SKM-1 (cell line): Measurements from ENCODE around the gene PHLDA3.
A peak's percentile ranks its signal among the peaks of the same experiment; 100 is the strongest.

ENCODE experiments used
- DNase-seq: peaks from one replicate; lab custom pipeline; 2025; ENCODE audit not compliant: unreplicated experiment; lab: John Stamatoyannopoulos, UW

PHLDA3 gene

GRCh38 chr1:201430776-201431175 lies 38.2 kb downstream of the PHLDA3 start:
- no peak for DNase-seq

- DNase-seq = no peak
These were observed 39.1 kb downstream of the PHLDA3 start for GRCh38 chr1:201429736-201430501.

DNA sequence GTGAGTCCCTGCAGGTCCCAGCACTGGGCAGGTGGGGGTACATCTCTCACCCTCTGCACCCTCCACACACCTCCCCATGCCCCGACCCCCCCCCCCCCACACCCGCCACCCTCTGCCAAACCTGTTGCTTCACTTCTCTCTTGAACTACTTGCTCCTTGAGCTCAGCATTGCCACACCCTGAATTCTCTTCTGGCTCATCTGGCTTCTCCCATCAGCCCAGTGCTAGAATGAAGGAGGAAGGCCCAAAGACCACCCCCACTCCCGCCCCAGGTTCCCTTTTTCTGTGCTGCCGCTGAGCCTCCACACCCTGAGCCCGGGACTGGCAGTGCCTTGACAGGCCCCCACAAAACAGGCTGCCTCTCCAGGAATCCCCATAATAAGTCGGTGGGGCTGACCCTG lies 41.0 kb downstream of the PHLDA3 start:
- DNase-seq = peak; percentile 81

GRCh38 chr1:201426479-201427310 lies 42.3 kb downstream of the PHLDA3 start:
- DNase-seq = no peak

DNA sequence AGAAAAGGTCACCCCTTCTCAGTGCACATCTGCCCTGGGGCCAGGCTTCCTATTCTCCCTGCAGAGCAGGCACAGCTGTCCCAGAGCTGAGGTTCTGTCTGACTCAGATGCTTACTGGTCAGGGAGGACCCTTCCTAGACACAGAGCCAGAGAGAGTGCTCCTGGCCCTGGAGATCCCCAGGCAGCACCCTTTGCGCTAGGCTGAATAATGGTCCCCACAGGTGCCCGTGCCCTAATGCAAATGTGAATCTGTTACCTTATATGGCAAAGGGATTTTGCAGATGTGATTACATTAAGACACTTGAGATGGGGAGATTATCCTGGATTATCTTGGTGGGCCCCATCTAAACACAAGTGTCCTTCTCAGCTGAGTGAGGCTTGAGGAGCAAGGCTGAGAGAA lies 44.8 kb downstream of the PHLDA3 start:
- DNase-seq = no peak

GRCh38 chr1:201423655-201424054 lies 45.3 kb downstream of the PHLDA3 start:
- no peak for DNase-seq

GRCh38 chr1:201422436-201423030 lies 46.5 kb downstream of the PHLDA3 start:
- no peak for DNase-seq

DNA sequence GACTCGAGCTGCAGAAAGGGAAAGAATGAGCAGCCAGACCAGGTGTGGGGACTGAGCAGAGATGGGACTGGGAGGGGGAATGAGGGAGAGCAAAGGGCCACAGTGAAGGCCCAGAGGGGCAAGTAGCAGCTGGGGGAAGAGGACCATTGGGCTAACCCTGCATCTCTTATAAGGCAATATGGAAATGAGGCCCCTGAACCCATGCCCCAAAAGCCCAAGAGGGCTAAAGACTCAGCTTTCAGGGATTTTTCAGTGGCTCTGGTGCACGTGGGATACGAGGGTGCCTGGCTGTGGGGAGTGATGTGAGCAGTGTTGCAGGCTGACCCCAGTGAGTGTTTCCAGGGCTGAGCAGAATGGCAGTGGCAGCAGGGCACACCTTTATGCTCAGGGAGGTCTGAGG lies 47.0 kb downstream of the PHLDA3 start:
- DNase-seq = no peak

DNA sequence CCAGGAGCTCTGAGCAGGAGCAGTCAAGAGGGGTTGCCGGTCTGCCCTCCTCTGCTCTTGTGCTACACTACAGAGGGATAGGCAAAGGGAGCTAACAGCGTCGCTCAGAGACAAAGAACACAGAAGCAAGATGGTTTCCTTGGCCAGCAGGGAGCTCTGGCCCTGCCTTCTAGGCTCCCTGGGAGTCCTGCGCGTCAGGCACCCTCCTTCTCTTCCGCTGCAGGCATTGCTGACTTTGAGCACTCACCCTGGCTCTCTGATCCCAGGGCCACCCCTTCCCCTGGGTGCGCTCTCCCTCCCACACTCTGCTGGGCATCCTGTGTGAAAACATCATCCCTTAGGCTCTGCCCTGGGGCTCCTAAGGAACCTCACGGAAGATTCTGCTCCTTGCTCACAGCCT lies 47.9 kb downstream of the PHLDA3 start:
- DNase-seq = no peak

- no peak for DNase-seq
These were observed 48.4 kb downstream of the PHLDA3 start for GRCh38 chr1:201420608-201421002.

DNA sequence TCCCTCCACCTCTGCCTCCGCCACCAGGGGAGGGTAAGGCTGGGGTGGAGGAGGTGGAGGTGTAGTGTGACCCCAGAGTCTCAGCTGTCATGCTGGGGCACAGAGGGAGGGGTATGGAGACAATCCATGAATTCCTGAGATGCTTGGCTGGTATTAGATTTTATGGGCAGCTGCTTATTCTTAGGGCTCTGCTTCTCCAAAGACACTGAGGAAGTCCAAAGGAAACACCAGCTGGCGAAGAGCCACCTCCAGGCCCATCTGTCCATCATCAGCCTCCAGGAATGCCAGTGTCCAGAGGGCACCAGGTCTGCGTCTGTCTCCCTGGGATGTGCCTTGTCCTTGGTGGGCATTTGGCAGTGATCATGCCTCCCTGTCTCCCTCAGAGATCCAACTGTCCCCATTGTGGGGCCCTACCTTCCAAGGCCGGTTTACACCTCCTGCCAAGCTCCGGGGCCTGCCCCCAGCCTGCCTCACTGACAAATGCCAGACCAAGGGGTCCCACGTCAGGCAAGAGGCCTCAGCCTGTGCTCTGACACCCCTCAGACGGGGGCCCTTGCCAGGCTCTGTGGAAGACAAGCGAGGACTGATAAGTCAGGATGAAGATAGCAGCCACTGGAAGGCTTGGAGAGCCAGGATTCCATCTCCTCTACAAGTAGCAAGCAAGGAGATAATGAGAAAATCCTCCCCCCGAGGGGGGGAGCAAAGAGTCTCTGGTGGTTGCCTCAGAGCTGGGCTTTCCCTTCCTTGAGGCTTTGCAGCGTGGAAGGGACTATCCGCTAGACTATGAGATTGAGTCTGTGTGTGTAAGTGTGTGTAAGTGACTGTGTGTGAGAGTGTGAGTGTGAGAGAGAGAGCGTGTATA lies 49.0 kb downstream of the PHLDA3 start:
- DNase-seq = no peak

GRCh38 chr1:201419256-201419655 lies 49.7 kb downstream of the PHLDA3 start:
- no peak for DNase-seq

DNA sequence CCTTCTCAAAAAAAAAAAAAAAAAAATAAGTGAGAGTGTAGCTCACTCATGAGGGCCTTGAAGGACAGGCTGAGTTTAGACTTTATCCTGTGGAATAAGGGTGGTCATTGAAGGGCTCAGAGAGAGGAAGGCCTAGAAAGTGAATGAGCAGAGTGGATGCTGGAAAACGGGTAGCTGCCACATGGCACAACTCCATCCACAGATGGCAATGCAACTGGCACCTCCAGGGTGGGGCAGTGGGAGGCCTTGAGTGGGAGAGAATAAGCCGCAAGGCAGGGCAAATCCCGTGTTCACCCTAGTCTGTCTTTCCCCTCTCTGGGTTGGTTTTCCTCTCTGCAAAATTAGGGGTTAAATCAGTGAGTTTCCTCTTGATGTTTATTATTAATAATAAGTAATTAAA lies 50.5 kb downstream of the PHLDA3 start:
- DNase-seq = no peak
